GM23338 (cell line): ENCODE results near the gene COL4A1.

Source experiments
- CREB1 ChIP-seq: fragments of 250-450 bp; sonication (Bioruptor Pico); IDR thresholded peaks from 2 replicates; pipeline ENCODE4 v1.5.0; 2020; ENCODE audit warnings: low read depth, mild to moderate bottlenecking, moderate library complexity
- EZH2 ChIP-seq: fragments of 200-600 bp; sonication (generic); IDR thresholded peaks from one replicate; pipeline ENCODE4 v1.8.0; 2017; ENCODE audit warnings: antibody characterized with exemption, mild to moderate bottlenecking, low read depth; ENCODE audit not compliant: unreplicated experiment
- EZH2phosphoT487 ChIP-seq: fragments of 200-600 bp; sonication (generic); IDR thresholded peaks from one replicate; pipeline ENCODE4 v1.8.1; 2018; ENCODE audit warnings: antibody characterized with exemption; ENCODE audit not compliant: unreplicated experiment
- POLR2AphosphoS5 ChIP-seq: IDR thresholded peaks from 2 replicates; pipeline ENCODE4 v1.6.1; 2016; ENCODE audit warnings: antibody characterized with exemption, low read depth
- REST ChIP-seq: IDR thresholded peaks from one replicate; pipeline ENCODE4 v1.6.1; 2018; ENCODE audit warnings: antibody characterized with exemption; ENCODE audit not compliant: unreplicated experiment
- STAT1 ChIP-seq: IDR thresholded peaks from one replicate; pipeline ENCODE4 v1.6.1; 2016; ENCODE audit warnings: antibody characterized with exemption; ENCODE audit not compliant: unreplicated experiment
- ZNF331 ChIP-seq: fragments of 250-450 bp; sonication (Bioruptor Pico); IDR thresholded peaks from 2 replicates; pipeline ENCODE4 v1.5.0; 2020; ENCODE audit warnings: low read depth, mild to moderate bottlenecking, moderate library complexity
- TF ChIP-seq, protein P1 (sequence below): IDR thresholded peaks from 2 replicates; pipeline ENCODE4 v1.6.1; 2016; ENCODE audit warnings: antibody characterized with exemption
- TF ChIP-seq, protein P2 (sequence below), 2 experiments: fragments of 200-600 bp in 1 of 2; sonication (generic) in 1 of 2; conservative IDR thresholded peaks; 2 replicates each; pipeline versions ENCODE4 v1.5.1 to v1.6.1; 2016 to 2017; ENCODE audit warnings: antibody characterized with exemption in 2 of 2, low read depth in 2 of 2, mild to moderate bottlenecking in 2 of 2, moderate library complexity in 1 of 2

- TF ChIP-seq EZH2, result no peak
- TF ChIP-seq, protein P1, sequence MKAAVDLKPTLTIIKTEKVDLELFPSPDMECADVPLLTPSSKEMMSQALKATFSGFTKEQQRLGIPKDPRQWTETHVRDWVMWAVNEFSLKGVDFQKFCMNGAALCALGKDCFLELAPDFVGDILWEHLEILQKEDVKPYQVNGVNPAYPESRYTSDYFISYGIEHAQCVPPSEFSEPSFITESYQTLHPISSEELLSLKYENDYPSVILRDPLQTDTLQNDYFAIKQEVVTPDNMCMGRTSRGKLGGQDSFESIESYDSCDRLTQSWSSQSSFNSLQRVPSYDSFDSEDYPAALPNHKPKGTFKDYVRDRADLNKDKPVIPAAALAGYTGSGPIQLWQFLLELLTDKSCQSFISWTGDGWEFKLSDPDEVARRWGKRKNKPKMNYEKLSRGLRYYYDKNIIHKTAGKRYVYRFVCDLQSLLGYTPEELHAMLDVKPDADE, result no peak
- no peak for TF ChIP-seq POLR2AphosphoS5
- TF ChIP-seq, protein P2, sequence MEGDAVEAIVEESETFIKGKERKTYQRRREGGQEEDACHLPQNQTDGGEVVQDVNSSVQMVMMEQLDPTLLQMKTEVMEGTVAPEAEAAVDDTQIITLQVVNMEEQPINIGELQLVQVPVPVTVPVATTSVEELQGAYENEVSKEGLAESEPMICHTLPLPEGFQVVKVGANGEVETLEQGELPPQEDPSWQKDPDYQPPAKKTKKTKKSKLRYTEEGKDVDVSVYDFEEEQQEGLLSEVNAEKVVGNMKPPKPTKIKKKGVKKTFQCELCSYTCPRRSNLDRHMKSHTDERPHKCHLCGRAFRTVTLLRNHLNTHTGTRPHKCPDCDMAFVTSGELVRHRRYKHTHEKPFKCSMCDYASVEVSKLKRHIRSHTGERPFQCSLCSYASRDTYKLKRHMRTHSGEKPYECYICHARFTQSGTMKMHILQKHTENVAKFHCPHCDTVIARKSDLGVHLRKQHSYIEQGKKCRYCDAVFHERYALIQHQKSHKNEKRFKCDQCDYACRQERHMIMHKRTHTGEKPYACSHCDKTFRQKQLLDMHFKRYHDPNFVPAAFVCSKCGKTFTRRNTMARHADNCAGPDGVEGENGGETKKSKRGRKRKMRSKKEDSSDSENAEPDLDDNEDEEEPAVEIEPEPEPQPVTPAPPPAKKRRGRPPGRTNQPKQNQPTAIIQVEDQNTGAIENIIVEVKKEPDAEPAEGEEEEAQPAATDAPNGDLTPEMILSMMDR (conservative IDR thresholded peaks at IDR 0.05; ENCODE audit: low read depth in 2 of 2), result no peak
- no peak for TF ChIP-seq CREB1 (CRISPR knock-in tag)
- no peak for TF ChIP-seq REST
- TF ChIP-seq EZH2phosphoT487, result no peak
- no peak for TF ChIP-seq ZNF331 (CRISPR knock-in tag)
- no peak for TF ChIP-seq STAT1
Observed at GRCh38 chr13:110231348-110232047, 75.5 kb downstream of the COL4A1 start.
